Glutamatergic neuron (in vitro differentiated cells): ENCODE measurements around the gene KCNQ1. TPM values are rescaled to one million over a fixed set of nuclear protein-coding genes. Genes with fewer than 3 reads are reported as not detected.

ENCODE experiments used
- DNase-seq: peaks from one replicate; pipeline ENCODE4 v3.0.0; 2022
- H3K27ac Mint-ChIP-seq: one replicate; pipeline ENCODE4 v1.8.0; 2020; ENCODE audit warnings: mild to moderate bottlenecking, mixed read lengths, inconsistent platforms; ENCODE audit not compliant: unreplicated experiment
- H3K27me3 Mint-ChIP-seq: one replicate; pipeline ENCODE4 v1.8.0; 2020; ENCODE audit warnings: mild to moderate bottlenecking, moderate library complexity, mixed read lengths, inconsistent platforms; ENCODE audit not compliant: unreplicated experiment
- H3K36me3 Mint-ChIP-seq: one replicate; pipeline ENCODE4 v1.8.0; 2020; ENCODE audit warnings: mild to moderate bottlenecking, mixed read lengths, inconsistent platforms; ENCODE audit not compliant: unreplicated experiment
- H3K4me1 Mint-ChIP-seq: one replicate; pipeline ENCODE4 v1.8.0; 2020; ENCODE audit warnings: mild to moderate bottlenecking, low read depth, mixed read lengths, inconsistent platforms; ENCODE audit not compliant: unreplicated experiment
- H3K4me3 Mint-ChIP-seq: one replicate; pipeline ENCODE4 v1.8.0; 2020; ENCODE audit warnings: mild to moderate bottlenecking, mixed read lengths, inconsistent platforms; ENCODE audit not compliant: unreplicated experiment
- H3K9me3 Mint-ChIP-seq: one replicate; pipeline ENCODE4 v1.8.0; 2020; ENCODE audit warnings: mild to moderate bottlenecking, moderate library complexity, mixed read lengths, inconsistent platforms; ENCODE audit not compliant: unreplicated experiment
- total RNA-seq: library from RNA; stranded (reverse); fragmentation: NEBNext Ultra II Directional; extraction: Animal tissue kit (Norgen Biotek cat#: 25700); gene quantifications from one replicate; pipeline ENCODE4 v1.2.1, GENCODE V29; 2021; ENCODE audit not compliant: unreplicated experiment
- TF ChIP-seq, protein P1 (sequence below): fragments of 200-600 bp; sonication (generic); IDR thresholded peaks from one replicate; pipeline ENCODE4 v1.5.0; 2021; ENCODE audit not compliant: partially characterized antibody, unreplicated experiment

The KCNQ1 gene
- total RNA-seq, 1 donor from 2014 or later: 0.44 TPM

DNA sequence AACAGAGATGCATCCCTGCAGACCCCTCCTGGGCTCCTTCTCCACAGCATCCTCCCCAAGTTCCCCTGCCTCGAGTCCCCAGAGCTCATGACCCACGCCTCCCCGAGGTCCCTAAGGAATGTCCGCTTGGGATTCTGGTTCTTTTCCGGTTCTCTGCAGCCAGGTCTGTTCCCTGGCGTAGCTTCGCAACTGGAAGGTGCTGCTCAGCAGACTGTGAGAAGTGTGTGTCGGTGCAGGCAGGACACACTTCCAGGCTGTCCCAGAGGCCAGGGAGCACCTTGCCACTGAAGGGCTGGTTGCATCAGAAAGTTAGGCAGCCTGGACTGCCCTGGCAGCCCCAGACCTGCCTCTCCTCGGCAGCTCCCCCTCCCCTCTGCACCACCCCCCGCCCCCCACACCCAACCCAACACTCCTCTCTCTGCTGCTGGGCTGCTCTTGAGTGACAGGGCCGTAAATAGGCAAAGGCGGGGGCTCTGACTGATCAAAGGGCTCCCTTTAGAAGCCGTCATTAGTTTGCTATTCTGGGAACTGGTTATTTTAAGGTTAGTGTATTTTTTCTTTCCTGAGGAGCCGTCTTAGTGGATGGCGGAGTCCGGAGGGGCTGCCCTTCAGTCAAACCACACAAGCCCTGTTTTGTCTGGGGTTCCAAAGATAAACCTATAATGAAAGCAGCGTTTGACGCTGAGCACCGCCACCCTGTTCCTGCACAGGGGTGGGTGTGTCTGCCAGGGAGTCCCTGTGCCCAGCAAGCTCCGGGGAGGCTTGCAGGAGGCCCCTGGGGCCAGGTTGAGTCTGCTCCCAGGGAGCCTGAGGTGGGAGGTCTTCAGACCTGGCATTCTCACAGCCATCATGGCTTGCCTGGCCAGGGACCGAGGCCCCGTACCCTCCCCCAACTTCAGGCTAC is 343.6 kb downstream of the KCNQ1 start:
- DNase-seq: peak; percentile 13
- H3K36me3 Mint-ChIP-seq: peaks cover 8% of the 10 kb centered on the region
- no peaks in the 10 kb centered on the region for H3K9me3 Mint-ChIP-seq
- peaks cover 8% of the 10 kb centered on the region for H3K4me1 Mint-ChIP-seq
- H3K27ac Mint-ChIP-seq: no peak overlapping the region
- TF ChIP-seq, protein P1, sequence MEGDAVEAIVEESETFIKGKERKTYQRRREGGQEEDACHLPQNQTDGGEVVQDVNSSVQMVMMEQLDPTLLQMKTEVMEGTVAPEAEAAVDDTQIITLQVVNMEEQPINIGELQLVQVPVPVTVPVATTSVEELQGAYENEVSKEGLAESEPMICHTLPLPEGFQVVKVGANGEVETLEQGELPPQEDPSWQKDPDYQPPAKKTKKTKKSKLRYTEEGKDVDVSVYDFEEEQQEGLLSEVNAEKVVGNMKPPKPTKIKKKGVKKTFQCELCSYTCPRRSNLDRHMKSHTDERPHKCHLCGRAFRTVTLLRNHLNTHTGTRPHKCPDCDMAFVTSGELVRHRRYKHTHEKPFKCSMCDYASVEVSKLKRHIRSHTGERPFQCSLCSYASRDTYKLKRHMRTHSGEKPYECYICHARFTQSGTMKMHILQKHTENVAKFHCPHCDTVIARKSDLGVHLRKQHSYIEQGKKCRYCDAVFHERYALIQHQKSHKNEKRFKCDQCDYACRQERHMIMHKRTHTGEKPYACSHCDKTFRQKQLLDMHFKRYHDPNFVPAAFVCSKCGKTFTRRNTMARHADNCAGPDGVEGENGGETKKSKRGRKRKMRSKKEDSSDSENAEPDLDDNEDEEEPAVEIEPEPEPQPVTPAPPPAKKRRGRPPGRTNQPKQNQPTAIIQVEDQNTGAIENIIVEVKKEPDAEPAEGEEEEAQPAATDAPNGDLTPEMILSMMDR: no peak
- H3K27me3 Mint-ChIP-seq: peaks cover 6% of the 10 kb centered on the region
- no peak overlapping the region for H3K4me3 Mint-ChIP-seq

DNA sequence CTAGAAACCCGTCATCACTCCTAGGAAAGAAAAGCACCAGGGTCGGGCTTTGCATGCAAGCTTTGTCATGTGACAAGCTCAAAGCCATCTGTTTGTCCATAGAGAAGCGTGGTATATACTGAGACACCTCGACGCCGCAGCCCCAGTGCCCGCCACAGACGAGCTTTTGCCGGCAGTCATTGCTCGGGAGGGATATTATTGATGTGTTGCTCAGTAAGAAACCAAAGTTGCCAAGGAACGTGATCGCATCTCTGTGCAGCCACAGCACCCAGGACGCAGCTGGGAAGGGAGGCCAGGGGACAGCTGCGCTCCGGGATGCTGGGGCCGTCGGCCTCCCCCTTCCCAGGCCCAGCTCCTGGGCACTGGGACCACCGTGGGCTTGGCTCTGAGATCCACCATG is 344.5 kb downstream of the KCNQ1 start:
- Mint-ChIP-seq H3K27ac (no peak overlapping the region), H3K4me1 (peaks cover 5% of the 10 kb centered on the region), H3K4me3 (no peak overlapping the region), H3K36me3 (peaks cover 8% of the 10 kb centered on the region), H3K27me3 (peaks cover 11% of the 10 kb centered on the region), H3K9me3 (no peaks in the 10 kb centered on the region)
- TF ChIP-seq, protein P1: no peak
- DNase-seq: peak; percentile 14

DNA sequence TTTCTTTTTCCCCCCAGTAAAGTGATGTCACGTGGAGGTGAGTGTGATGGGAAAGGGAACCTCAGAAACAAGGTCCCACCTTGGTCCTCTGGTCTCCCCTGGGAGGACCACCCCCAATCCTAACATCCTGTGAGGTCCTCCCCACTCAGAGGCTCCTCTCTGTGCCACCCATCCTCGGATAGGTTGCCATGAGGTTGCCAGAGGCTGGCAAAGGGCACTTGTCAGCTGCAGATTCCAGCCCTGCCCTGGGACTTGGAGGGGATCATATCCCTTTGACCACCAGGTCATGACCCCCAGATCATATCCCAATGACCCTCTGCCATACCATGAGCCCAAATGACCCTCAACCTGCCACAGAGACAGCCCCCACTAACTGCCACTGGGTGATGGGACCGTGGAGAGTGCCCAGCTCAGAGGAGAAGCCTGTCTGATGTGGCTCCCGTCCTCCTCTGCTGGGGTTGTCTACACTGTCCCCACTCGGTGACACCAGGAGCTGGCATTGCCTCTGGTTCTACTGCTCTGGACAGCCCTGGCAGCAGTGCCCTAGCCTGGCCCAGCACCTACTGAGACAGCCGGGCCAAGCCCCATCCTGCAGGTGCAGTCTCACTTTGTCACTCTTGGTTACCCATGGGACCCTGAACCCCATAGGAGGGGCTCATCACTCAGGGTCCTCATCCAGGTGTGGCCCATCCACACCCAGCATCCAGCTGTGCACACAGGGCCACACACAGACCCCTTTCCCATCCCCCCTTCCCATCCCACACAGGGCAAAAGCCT is 345.2 kb downstream of the KCNQ1 start:
- H3K4me3 Mint-ChIP-seq: no peak overlapping the region
- peaks cover 8% of the 10 kb centered on the region for H3K36me3 Mint-ChIP-seq
- peaks cover 5% of the 10 kb centered on the region for H3K4me1 Mint-ChIP-seq
- H3K9me3 Mint-ChIP-seq: no peaks in the 10 kb centered on the region
- peaks cover 11% of the 10 kb centered on the region for H3K27me3 Mint-ChIP-seq
- no peak overlapping the region for H3K27ac Mint-ChIP-seq
- TF ChIP-seq, protein P1: no peak
- DNase-seq: peak; percentile 5

DNA sequence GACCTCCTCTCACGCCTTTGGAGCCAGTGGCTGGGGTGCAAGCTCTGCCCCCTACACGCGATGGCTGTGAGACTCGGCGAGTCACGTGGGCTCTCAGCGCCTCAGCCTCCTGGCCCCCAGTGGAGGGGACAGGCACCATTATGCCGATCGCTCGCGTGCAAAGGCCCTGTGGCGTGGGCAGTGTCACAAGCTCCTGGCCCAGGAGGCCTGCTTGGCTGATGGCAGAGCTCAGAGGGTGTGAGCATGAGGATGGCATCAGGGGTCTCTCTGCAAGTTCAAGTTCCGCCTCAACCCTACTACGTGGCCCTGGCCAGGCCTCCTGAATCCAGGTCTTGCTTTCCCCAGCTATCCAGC is 345.7 kb downstream of the KCNQ1 start:
- Mint-ChIP-seq H3K9me3 (no peaks in the 10 kb centered on the region), H3K4me3 (no peak overlapping the region), H3K27me3 (peaks cover 11% of the 10 kb centered on the region), H3K4me1 (peaks cover 5% of the 10 kb centered on the region), H3K36me3 (peaks cover 8% of the 10 kb centered on the region), H3K27ac (no peak overlapping the region)
- no peak for DNase-seq
- TF ChIP-seq, protein P1: no peak
